PC-9 (cell line): Measurements from ENCODE around the gene KATNB1. TPM values are rescaled to one million over a fixed set of nuclear protein-coding genes. Genes with fewer than 3 reads are reported as not detected.

Experiments used
- Bru-seq: library from RNA; stranded (reverse); fragments of 400-500 nt; gene quantifications from one replicate; lab custom pipeline; 2021; lab: Mats Ljungman, UMichigan
- BruChase-seq, 2 experiments: library from RNA; stranded (reverse); fragments of 400-500 nt; gene quantifications; one replicate each; lab custom pipeline; 2021; lab: Mats Ljungman, UMichigan
- BruUV-seq: library from RNA; stranded (reverse); fragments of 400-500 nt; replicated peaks from 2 replicates; lab custom pipeline; 2021; lab: Mats Ljungman, UMichigan
- CTCF ChIA-PET: fragments of 300-600 bp; sonication (Branson Sonifier 250); formaldehyde crosslinking; loops from one replicate; lab custom pipeline; 2022; ENCODE audit warnings: antibody characterized with exemption; lab: Charles Lee
- POLR2A ChIA-PET: fragments of 300-600 bp; sonication (Branson Sonifier 250); formaldehyde crosslinking; loops from one replicate; lab custom pipeline; 2022; ENCODE audit warnings: antibody characterized with exemption; ENCODE audit not compliant: unreplicated experiment; lab: Charles Lee
- DNase-seq, 2 experiments: peaks; one replicate each; pipeline versions ENCODE4 v3.0.0 to v3.0.0-alpha.2; 2015 to 2022; ENCODE audit warnings: mixed read lengths in 1 of 2
- H2AFZ ChIP-seq: fragments of 200-600 bp; sonication (generic); 2 replicates; pipeline ENCODE4 v1.8.1; 2017; ENCODE audit warnings: antibody characterized with exemption
- H3F3A ChIP-seq: fragments of 200-600 bp; sonication (generic); 2 replicates; pipeline ENCODE4 v1.8.1; 2017; ENCODE audit warnings: antibody characterized with exemption, mild to moderate bottlenecking, low read depth; ENCODE audit not compliant: insufficient read depth
- H3K27ac ChIP-seq: fragments of 200-600 bp; sonication (generic); 2 replicates; pipeline ENCODE4 v1.6.1; 2016; ENCODE audit warnings: mixed run types
- H3K27me3 ChIP-seq: fragments of 200-600 bp; sonication (generic); 2 replicates; pipeline ENCODE4 v1.6.1; 2016; ENCODE audit warnings: low read depth, mixed run types; ENCODE audit not compliant: insufficient read depth
- H3K36me3 ChIP-seq: fragments of 200-600 bp; sonication (generic); 2 replicates; pipeline ENCODE4 v1.6.1; 2016; ENCODE audit warnings: low read depth, mixed run types
- H3K4me1 ChIP-seq: fragments of 200-600 bp; sonication (generic); replicated peaks from 2 replicates; pipeline ENCODE4 v1.6.1; 2016; ENCODE audit warnings: mixed run types; ENCODE audit not compliant: insufficient read depth
- H3K4me2 ChIP-seq: fragments of 200-600 bp; sonication (generic); 2 replicates; pipeline ENCODE4 v1.6.1; 2017; ENCODE audit warnings: mixed run types
- H3K4me3 ChIP-seq: fragments of 200-600 bp; sonication (generic); 2 replicates; pipeline ENCODE4 v1.6.1; 2016; ENCODE audit warnings: mixed run types
- H3K79me2 ChIP-seq: fragments of 200-600 bp; sonication (generic); 2 replicates; pipeline ENCODE4 v1.6.1; 2017; ENCODE audit warnings: low read depth, mixed run types
- H3K9me2 ChIP-seq: fragments of 200-600 bp; sonication (generic); 2 replicates; pipeline ENCODE4 v1.8.1; 2017; ENCODE audit warnings: mild to moderate bottlenecking; ENCODE audit not compliant: insufficient read depth
- H3K9me3 ChIP-seq: fragments of 200-600 bp; sonication (generic); 2 replicates; pipeline ENCODE4 v1.8.1; 2016; ENCODE audit warnings: low read depth; ENCODE audit not compliant: insufficient read depth
- H4K20me1 ChIP-seq: fragments of 200-600 bp; sonication (generic); 2 replicates; pipeline ENCODE4 v1.8.1; 2017; ENCODE audit not compliant: insufficient read depth
- EZH2 ChIP-seq: fragments of 200-600 bp; sonication (generic); IDR thresholded peaks from 2 replicates; pipeline ENCODE4 v1.8.0; 2017; ENCODE audit warnings: antibody characterized with exemption, low read depth
- intact Hi-C: fragments of 100-400 bp; cut with micrococcal nuclease; formaldehyde crosslinking; loops from one replicate; pipeline ENCODE4 v1.10.0; 2022; ENCODE audit not compliant: unreplicated experiment
- long read RNA-seq: library from polyadenylated mRNA; stranded (forward); transcript quantifications from one replicate; pipeline ENCODE4 v2.0.0, GENCODE V29; 2022
- total RNA-seq: library from RNA; stranded (reverse); gene quantifications from 2 replicates; pipeline ENCODE4 v1.2.3, GENCODE V29; 2021
- TF ChIP-seq, protein P1 (sequence below): fragments of 200-600 bp; sonication (generic); conservative IDR thresholded peaks from 2 replicates; pipeline ENCODE4 v1.6.1; 2017; ENCODE audit warnings: mixed run types, antibody characterized with exemption, mild to moderate bottlenecking, moderate library complexity

Gene KATNB1, protein sequence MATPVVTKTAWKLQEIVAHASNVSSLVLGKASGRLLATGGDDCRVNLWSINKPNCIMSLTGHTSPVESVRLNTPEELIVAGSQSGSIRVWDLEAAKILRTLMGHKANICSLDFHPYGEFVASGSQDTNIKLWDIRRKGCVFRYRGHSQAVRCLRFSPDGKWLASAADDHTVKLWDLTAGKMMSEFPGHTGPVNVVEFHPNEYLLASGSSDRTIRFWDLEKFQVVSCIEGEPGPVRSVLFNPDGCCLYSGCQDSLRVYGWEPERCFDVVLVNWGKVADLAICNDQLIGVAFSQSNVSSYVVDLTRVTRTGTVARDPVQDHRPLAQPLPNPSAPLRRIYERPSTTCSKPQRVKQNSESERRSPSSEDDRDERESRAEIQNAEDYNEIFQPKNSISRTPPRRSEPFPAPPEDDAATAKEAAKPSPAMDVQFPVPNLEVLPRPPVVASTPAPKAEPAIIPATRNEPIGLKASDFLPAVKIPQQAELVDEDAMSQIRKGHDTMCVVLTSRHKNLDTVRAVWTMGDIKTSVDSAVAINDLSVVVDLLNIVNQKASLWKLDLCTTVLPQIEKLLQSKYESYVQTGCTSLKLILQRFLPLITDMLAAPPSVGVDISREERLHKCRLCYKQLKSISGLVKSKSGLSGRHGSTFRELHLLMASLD
- 25.9 and 27.7 TPM in 2 replicates for total RNA-seq
- percentile 46 among the genes with signal in this experiment for Bru-seq, nascent RNA
- BruChase-seq, experiment 1, labeled RNA remaining after a 2-hour chase, result percentile 44 among the genes with signal in this experiment
- BruChase-seq, experiment 2, labeled RNA remaining after a 6-hour chase, result percentile 55 among the genes with signal in this experiment
- long read RNA-seq, transcript KATNB1-201 (20 exons, 2,664 nt), result major isoform, 45 of 80 reads
- long read RNA-seq, partial matches to known transcripts, result 5 of 80 reads
- long read RNA-seq, other reads (novel, unspliced or antisense), result 30 of 80 reads

DNA sequence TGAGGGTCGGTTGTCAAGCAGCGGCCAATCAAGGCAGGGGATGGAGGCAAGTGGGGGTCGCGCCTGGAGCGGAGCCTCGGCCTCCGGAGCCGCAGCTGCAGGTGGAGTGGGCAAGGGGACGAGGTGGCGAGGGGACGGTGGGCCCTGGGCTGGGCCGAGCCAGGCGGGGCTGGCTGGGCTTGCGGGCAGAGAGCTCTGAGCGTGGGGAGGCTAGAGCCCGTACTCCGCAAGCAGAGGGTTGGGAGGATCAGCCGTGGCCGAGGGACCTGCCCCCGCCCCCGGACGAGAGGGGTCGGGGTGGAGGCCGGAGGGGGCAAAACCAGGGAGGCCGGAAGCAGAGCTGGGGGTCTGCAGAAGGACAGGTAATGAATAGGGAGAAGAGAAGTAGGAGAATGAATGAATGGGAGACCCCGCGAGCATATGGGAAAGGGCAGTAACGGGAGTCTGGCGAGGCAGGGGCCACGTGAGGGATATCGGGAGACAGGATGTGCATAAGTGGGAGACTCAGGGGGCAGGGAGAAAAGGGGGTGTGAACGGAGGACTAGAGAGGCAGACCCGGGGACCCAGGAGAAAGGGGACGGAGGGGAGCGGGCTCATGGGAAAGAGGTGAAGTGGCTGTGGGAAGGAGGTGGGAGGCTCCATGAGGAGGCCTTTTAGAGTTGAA, at the start of gene KATNB1:
Gene KATNB1, plus strand, starts transcription at position 16 of the 664 bp plus-strand sequence. CDS start 1,474 bp downstream, outside the sequence.
- Histone ChIP-seq H3K9me3 (no peaks in the 10 kb centered on the region), H3K9me2 (no peaks in the 10 kb centered on the region), H3K79me2 (peaks cover 6% of the 10 kb centered on the region; the same call in 1 of the 2 replicates), H3F3A (peaks cover 22% of the 10 kb centered on the region; the same call in 1 of the 2 replicates), H2AFZ (peak within 1 kb of the TSS; percentile 91), H3K36me3 (no peaks in the 10 kb centered on the region; the same call in 1 of the 2 replicates), H3K27ac (peak within 1 kb of the TSS; percentile 64), H3K4me1 (peaks cover 18% of the 10 kb centered on the region), H4K20me1 (no peaks in the 10 kb centered on the region), H3K27me3 (no peaks in the 10 kb centered on the region), H3K4me3 (peak within 1 kb of the TSS; percentile 90), H3K4me2 (peak within 1 kb of the TSS; percentile 89)
- TF ChIP-seq, protein P1, sequence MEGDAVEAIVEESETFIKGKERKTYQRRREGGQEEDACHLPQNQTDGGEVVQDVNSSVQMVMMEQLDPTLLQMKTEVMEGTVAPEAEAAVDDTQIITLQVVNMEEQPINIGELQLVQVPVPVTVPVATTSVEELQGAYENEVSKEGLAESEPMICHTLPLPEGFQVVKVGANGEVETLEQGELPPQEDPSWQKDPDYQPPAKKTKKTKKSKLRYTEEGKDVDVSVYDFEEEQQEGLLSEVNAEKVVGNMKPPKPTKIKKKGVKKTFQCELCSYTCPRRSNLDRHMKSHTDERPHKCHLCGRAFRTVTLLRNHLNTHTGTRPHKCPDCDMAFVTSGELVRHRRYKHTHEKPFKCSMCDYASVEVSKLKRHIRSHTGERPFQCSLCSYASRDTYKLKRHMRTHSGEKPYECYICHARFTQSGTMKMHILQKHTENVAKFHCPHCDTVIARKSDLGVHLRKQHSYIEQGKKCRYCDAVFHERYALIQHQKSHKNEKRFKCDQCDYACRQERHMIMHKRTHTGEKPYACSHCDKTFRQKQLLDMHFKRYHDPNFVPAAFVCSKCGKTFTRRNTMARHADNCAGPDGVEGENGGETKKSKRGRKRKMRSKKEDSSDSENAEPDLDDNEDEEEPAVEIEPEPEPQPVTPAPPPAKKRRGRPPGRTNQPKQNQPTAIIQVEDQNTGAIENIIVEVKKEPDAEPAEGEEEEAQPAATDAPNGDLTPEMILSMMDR, result no peak
- no peak for TF ChIP-seq EZH2
- no TSS peak for BruUV-seq
- intact Hi-C loops, result loop anchor here (1.0 to 5.0 kb wide), 4 partner anchors 126 to 265 kb away; partner anchors contain the start of gene USB1
- ChIA-PET POLR2A (interaction anchor here (0.5 to 0.6 kb wide), 4 partner anchors 10 to 780 kb away, joined by 3 to 21 read pairs (median 4); no protein-coding TSS in a partner anchor), CTCF (interaction anchor here (0.5 to 1.3 kb wide), 10 partner anchors 13 to 386 kb away, joined by 3 to 11 read pairs (median 4); no protein-coding TSS in a partner anchor)
- DNase-seq, result no peak

DNA sequence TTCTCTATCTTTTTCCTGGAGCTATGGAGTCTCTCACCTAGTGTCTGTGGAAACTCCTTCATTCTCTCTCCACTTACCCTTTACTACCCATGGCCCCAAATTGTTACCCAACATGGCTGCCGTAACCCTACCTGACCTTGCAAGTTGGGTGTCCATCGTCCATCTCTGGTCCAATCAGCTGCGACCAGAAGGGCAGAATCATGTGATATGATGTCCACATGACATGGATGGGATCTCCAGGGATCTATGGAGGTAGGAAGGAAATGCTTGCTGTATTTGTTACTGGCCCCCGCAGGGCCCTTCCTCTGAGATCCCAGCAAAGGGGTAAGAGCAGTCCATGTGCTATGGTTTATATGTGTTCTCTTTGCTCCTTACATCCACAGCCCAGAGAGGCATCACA, 49.0 kb upstream of the KATNB1 start:
- no peak overlapping the region for H3K4me2 ChIP-seq
- no peak overlapping the region for H3K27ac ChIP-seq
- no TSS peak for BruUV-seq
- POLR2A ChIA-PET, result no interaction called here
- no peaks in the 10 kb centered on the region for H3K4me1 ChIP-seq
- H3K9me2 ChIP-seq, result no peaks in the 10 kb centered on the region
- H3K27me3 ChIP-seq, result no peaks in the 10 kb centered on the region
- H3K79me2 ChIP-seq, result no peaks in the 10 kb centered on the region
- intact Hi-C loops, result no loop called here
- H3K9me3 ChIP-seq, result no peaks in the 10 kb centered on the region
- H3K36me3 ChIP-seq, result no peaks in the 10 kb centered on the region
- CTCF ChIA-PET, result no interaction called here
- H2AFZ ChIP-seq, result no peak overlapping the region
- no peaks in the 10 kb centered on the region for H4K20me1 ChIP-seq
- H3K4me3 ChIP-seq, result no peak overlapping the region
- no peak for DNase-seq
- TF ChIP-seq EZH2, result no peak
- TF ChIP-seq, protein P1, result no peak
- H3F3A ChIP-seq, result no peaks in the 10 kb centered on the region
